Kidney (tissue), 14 donors: Measurements from ENCODE around the gene STAB2. TPM values are rescaled to one million over a fixed set of nuclear protein-coding genes. Genes with fewer than 3 reads are reported as not detected.

Source experiments
- DNase-seq, 5 donors: peaks; one replicate each; pipeline ENCODE4 v3.0.0-alpha.2; 2013 to 2020
- FAIRE-seq: peaks from 2 replicates; lab custom pipeline; 2012; peaks lifted over from hg19 to GRCh38; lab: Jason Lieb, UNC
- H3K27ac ChIP-seq, 2 donors: one replicate each; pipeline ENCODE4 v1.7.0; 2013; ENCODE audit warnings: low read depth in 2 of 2, low read length in 2 of 2, inconsistent platforms in 1 of 2
- H3K27me3 ChIP-seq: one replicate; pipeline ENCODE4 v1.7.1; 2013; ENCODE audit warnings: low read length, inconsistent platforms; ENCODE audit not compliant: control insufficient read depth, insufficient read depth
- H3K36me3 ChIP-seq, 3 donors: one replicate each; pipeline versions ENCODE4 v1.7.0 to v1.7.1; 2013; ENCODE audit warnings: low read length in 3 of 3, control low read depth in 1 of 3, inconsistent platforms in 1 of 3; ENCODE audit not compliant: insufficient read depth in 3 of 3, control insufficient read depth in 2 of 3
- H3K4me1 ChIP-seq, 3 donors: one replicate each; pipeline versions ENCODE4 v1.7.0 to v1.7.1; 2013; ENCODE audit warnings: low read length in 3 of 3, inconsistent platforms in 1 of 3, low read depth in 1 of 3; ENCODE audit not compliant: control insufficient read depth in 2 of 3, insufficient read depth in 2 of 3
- H3K4me3 ChIP-seq, 3 donors: one replicate each; pipeline versions ENCODE4 v1.7.0 to v1.8.1; 2013; ENCODE audit warnings: low read length in 3 of 3, control low read depth in 1 of 3, inconsistent platforms in 1 of 3
- H3K9ac ChIP-seq, 3 donors: one replicate each; pipeline versions ENCODE4 v1.7.0 to v1.7.1; 2013; ENCODE audit warnings: low read length in 3 of 3, control low read depth in 1 of 3, inconsistent platforms in 1 of 3
- H3K9me3 ChIP-seq, 3 donors: one replicate each; pipeline versions ENCODE4 v1.7.0 to v1.7.1; 2013; ENCODE audit warnings: low read length in 3 of 3, control low read depth in 1 of 3, inconsistent platforms in 1 of 3; ENCODE audit not compliant: control insufficient read depth in 2 of 3, insufficient read depth in 1 of 3
- CTCF ChIP-seq: IDR thresholded peaks from 3 replicates; pipeline ENCODE4 v1.5.1; 2012; ENCODE audit warnings: mild to moderate bottlenecking, moderate library complexity, borderline replicate concordance; ENCODE audit not compliant: insufficient read depth; ENCODE audit errors: extremely low read depth
- intact Hi-C: fragments of 100-400 bp; cut with DNase I; formaldehyde crosslinking; loops from one replicate; pipeline ENCODE4 v1.11.1; 2022
- polyA plus RNA-seq: library from polyadenylated mRNA; stranded (reverse); fragments of 350-450 nt; fragmentation: Illumina TruSeq; extraction: RNeasy Lipid Tissue Mini Kit (QIAGEN cat#74804); gene quantifications from one replicate; pipeline ENCODE4 v1.2.3, GENCODE V29; 2014; ENCODE audit warnings: low read depth, low replicate concordance; ENCODE audit not compliant: insufficient read depth
- total RNA-seq: library from RNA; stranded (reverse); fragmentation: NEBNext Ultra II Directional; extraction: Animal tissue kit (Norgen Biotek cat#: 25700); gene quantifications from one replicate; pipeline ENCODE4 v1.2.1, GENCODE V29; 2021
- donor health status: control.
- donor health status: control.
- donor health status: control.
- donor health status: control.
- donor health status: control.
- donor health status: DM: yes; HTN: yes; CAD: no.
- donor health status: Normal renal cell carcinoma (clear cell type).

The STAB2 gene
- total and polyA plus RNA-seq, 2 donors from 2014 or later = 0.16 TPM; not detected in 1

- Histone ChIP-seq H3K36me3 (no peaks in the 10 kb centered on the region), H3K9me3 (no peaks in the 10 kb centered on the region), H3K4me3 (no peak overlapping the region), H3K27me3 (no peaks in the 10 kb centered on the region), H3K4me1 (no peaks in the 10 kb centered on the region), H3K9ac (no peak overlapping the region), H3K27ac (no peak overlapping the region)
- no peak for TF ChIP-seq CTCF
- no peak for FAIRE-seq
- intact Hi-C loops = loop anchor here (10.0 kb wide), 2 partner anchors 587 to 657 kb away; partner anchors contain the start of gene ASCL1
- no peak for DNase-seq
Measured at GRCh38 chr12:103542078-103542477, 45.0 kb upstream of the STAB2 start.

GRCh38 chr12:103546959-103547358, 40.1 kb upstream of the STAB2 start:
- no peak overlapping the region for H3K9ac ChIP-seq
- no peaks in the 10 kb centered on the region for H3K27me3 ChIP-seq
- DNase-seq (no peak), FAIRE-seq (no peak)
- H3K27ac ChIP-seq = no peak overlapping the region
- H3K4me3 ChIP-seq = no peak overlapping the region
- TF ChIP-seq CTCF = no peak
- H3K36me3 ChIP-seq = no peaks in the 10 kb centered on the region
- no peaks in the 10 kb centered on the region for H3K4me1 ChIP-seq
- intact Hi-C loops = loop anchor here (10.0 kb wide), 2 partner anchors 592 to 662 kb away; partner anchors contain the start of gene ASCL1
- no peaks in the 10 kb centered on the region for H3K9me3 ChIP-seq

- H3K36me3 ChIP-seq = no peaks in the 10 kb centered on the region
- no peak for FAIRE-seq
- intact Hi-C loops = loop anchor here (10.0 kb wide), 2 partner anchors 593 to 663 kb away; partner anchors contain the start of gene ASCL1
- H3K9ac ChIP-seq = no peak overlapping the region
- H3K4me3 ChIP-seq = no peak overlapping the region
- no peaks in the 10 kb centered on the region for H3K4me1 ChIP-seq
- no peaks in the 10 kb centered on the region for H3K9me3 ChIP-seq
- no peaks in the 10 kb centered on the region for H3K27me3 ChIP-seq
- no peak overlapping the region for H3K27ac ChIP-seq
- DNase-seq = no peak
- TF ChIP-seq CTCF = no peak
Measured at GRCh38 chr12:103547376-103547775, 39.7 kb upstream of the STAB2 start.

- Histone ChIP-seq H3K4me1 (no peaks in the 10 kb centered on the region), H3K9me3 (no peaks in the 10 kb centered on the region), H3K27me3 (no peaks in the 10 kb centered on the region), H3K36me3 (no peaks in the 10 kb centered on the region), H3K27ac (no peak overlapping the region), H3K9ac (no peak overlapping the region), H3K4me3 (no peak overlapping the region)
- intact Hi-C loops = loop anchor here (10.0 kb wide), 2 partner anchors 593 to 663 kb away; partner anchors contain the start of gene ASCL1
- no peak for TF ChIP-seq CTCF
- FAIRE-seq (no peak), DNase-seq (no peak)
Measured at GRCh38 chr12:103547929-103548328, 39.1 kb upstream of the STAB2 start.
